ENCODE data around the gene NANOG. TPM values are rescaled to one million over a fixed set of nuclear protein-coding genes. Genes with fewer than 3 reads are reported as not detected.

The NANOG gene
- total RNA-seq, 1 donor from 2014 or later, result 0.03 TPM

Other genes with a start within 250 kb of the NANOG start
- not detected in 2 replicates for gene APOBEC1, start 123.5 kb upstream of the NANOG start, total RNA-seq
- not detected in 2 replicates for gene GDF3, start 93.6 kb upstream of the NANOG start, total RNA-seq
- not detected in 2 replicates for gene DPPA3, start 78.0 kb upstream of the NANOG start, total RNA-seq
- gene CLEC4C, start 42.0 kb upstream of the NANOG start, total RNA-seq, result not detected in 2 replicates
- gene NANOGNB, start 24.2 kb upstream of the NANOG start, total RNA-seq, result not detected in 2 replicates
- gene SLC2A14, start 83.5 kb downstream of the NANOG start, total RNA-seq, result not detected in 2 replicates
- gene SLC2A3, start 146.8 kb downstream of the NANOG start, total RNA-seq, result 31.4 and 32.9 TPM in 2 replicates
- 8.4 and 11.9 TPM in 2 replicates for gene FOXJ2, start 243.3 kb downstream of the NANOG start, total RNA-seq